HepG2 (cell line): Measurements from ENCODE around the gene ZBTB43. TPM values are rescaled to one million over a fixed set of nuclear protein-coding genes. Genes with fewer than 3 reads are reported as not detected.

ENCODE experiments used
- CENPX ChIP-seq: sonication (generic); formaldehyde crosslinking; IDR thresholded peaks from 2 replicates; pipeline ENCODE4 v1.9.0; 2021; ENCODE audit warnings: mild to moderate bottlenecking, missing genetic modification reagents, moderate library complexity
- GABPB1 ChIP-seq: IDR thresholded peaks from 2 replicates; pipeline ENCODE4 v1.6.1; 2016; ENCODE audit warnings: mild to moderate bottlenecking, missing genetic modification reagents, moderate library complexity, missing compliant biosample characterization
- GZF1 ChIP-seq: sonication (generic); formaldehyde crosslinking; IDR thresholded peaks from 2 replicates; pipeline ENCODE4 v1.5.1; 2020; ENCODE audit warnings: mild to moderate bottlenecking, missing genetic modification reagents
- HOXA3 ChIP-seq: sonication (generic); formaldehyde crosslinking; IDR thresholded peaks from 2 replicates; pipeline ENCODE4 v1.5.0; 2020; ENCODE audit warnings: missing genetic modification reagents
- HOXA5 ChIP-seq: sonication (generic); formaldehyde crosslinking; IDR thresholded peaks from 2 replicates; pipeline ENCODE4 v1.4.0; 2020; ENCODE audit warnings: missing genetic modification reagents
- JDP2 ChIP-seq: sonication (generic); formaldehyde crosslinking; IDR thresholded peaks from 2 replicates; pipeline ENCODE4 v1.8.1; 2022; ENCODE audit warnings: missing genetic modification reagents, borderline replicate concordance
- KAT7 ChIP-seq: IDR thresholded peaks from 2 replicates; pipeline ENCODE4 v1.6.1; 2018; ENCODE audit warnings: borderline replicate concordance, missing compliant biosample characterization
- MIER2 ChIP-seq: IDR thresholded peaks from 2 replicates; pipeline ENCODE4 v1.6.1; 2016; ENCODE audit warnings: missing biosample characterization, missing genetic modification reagents
- MTA3 ChIP-seq: sonication (generic); formaldehyde crosslinking; IDR thresholded peaks from 2 replicates; pipeline ENCODE4 v1.4.0; 2020; ENCODE audit warnings: missing genetic modification reagents
- PHF5A ChIP-seq: IDR thresholded peaks from one replicate; pipeline ENCODE4 v1.6.1; 2018; ENCODE audit warnings: low read depth, missing genetic modification reagents; ENCODE audit not compliant: unreplicated experiment
- PRMT3 ChIP-seq: sonication (generic); formaldehyde crosslinking; IDR thresholded peaks from 2 replicates; pipeline ENCODE4 v1.8.1; 2022; ENCODE audit warnings: low read depth, mild to moderate bottlenecking, moderate library complexity, missing genetic modification reagents, borderline replicate concordance
- RAD21 ChIP-seq: fragments of 450-650 bp; formaldehyde crosslinking; IDR thresholded peaks from 2 replicates; pipeline ENCODE4 v1.5.0; 2020; ENCODE audit warnings: mild to moderate bottlenecking
- TOPORS ChIP-seq: sonication (generic); formaldehyde crosslinking; IDR thresholded peaks from 2 replicates; pipeline ENCODE4 v1.8.0; 2023; ENCODE audit warnings: mild to moderate bottlenecking, missing genetic modification reagents
- YY1 ChIP-seq: IDR thresholded peaks from 2 replicates; pipeline ENCODE4 v1.6.1; 2011; ENCODE audit warnings: low read length, low read depth, moderate library complexity, mild to moderate bottlenecking; ENCODE audit not compliant: insufficient read depth, insufficient replicate concordance
- ZNF180 ChIP-seq: sonication (generic); formaldehyde crosslinking; IDR thresholded peaks from 2 replicates; pipeline ENCODE4 v1.4.0; 2020; ENCODE audit warnings: low read depth, missing genetic modification reagents, borderline replicate concordance
- ZNF256 ChIP-seq: sonication (generic); formaldehyde crosslinking; conservative IDR thresholded peaks from 2 replicates; pipeline ENCODE4 v1.4.0; 2020; ENCODE audit warnings: missing genetic modification reagents
- ZNF550 ChIP-seq: sonication (generic); formaldehyde crosslinking; IDR thresholded peaks from 2 replicates; pipeline ENCODE4 v1.4.0; 2020; ENCODE audit warnings: mild to moderate bottlenecking, missing genetic modification reagents, borderline replicate concordance
- ZNF570 ChIP-seq: sonication (generic); formaldehyde crosslinking; IDR thresholded peaks from 2 replicates; pipeline ENCODE4 v1.4.0; 2020; ENCODE audit warnings: mild to moderate bottlenecking, missing genetic modification reagents, borderline replicate concordance
- ZNF577 ChIP-seq: sonication (generic); formaldehyde crosslinking; IDR thresholded peaks from 2 replicates; pipeline ENCODE4 v1.4.0; 2020; ENCODE audit warnings: mild to moderate bottlenecking, low read depth, missing genetic modification reagents, borderline replicate concordance
- ZNF776 ChIP-seq: sonication (generic); formaldehyde crosslinking; IDR thresholded peaks from 2 replicates; pipeline ENCODE4 v1.4.0; 2020; ENCODE audit warnings: mild to moderate bottlenecking, missing genetic modification reagents
- ZSCAN22 ChIP-seq: sonication (generic); formaldehyde crosslinking; IDR thresholded peaks from 2 replicates; pipeline ENCODE4 v1.4.0; 2020; ENCODE audit warnings: mild to moderate bottlenecking, missing genetic modification reagents
- polyA plus RNA-seq, 8 experiments: library from polyadenylated mRNA; depleted of rRNA in 3 of 8; stranded (reverse) in 7 of 8; unstranded in 1 of 8; fragments of >200 nt; fragmentation: Illumina TruSeq in 4 of 8; extraction: Trizol in 4 of 8; gene quantifications; 2 replicates each; pipeline versions ENCODE4 v1.2.1 to v1.2.3, GENCODE V29; 2011 to 2016; ENCODE audit warnings: low read depth in 4 of 8, missing spikeins in 1 of 8, mixed read lengths in 1 of 8; ENCODE audit not compliant: insufficient read depth in 1 of 8
- total RNA-seq, 5 experiments: library from RNA; depleted of rRNA; stranded (reverse); fragments of >200 nt; fragmentation: Illumina TruSeq; extraction: Trizol; gene quantifications; 2 replicates each; pipeline ENCODE4 v1.2.3, GENCODE V29; 2016; ENCODE audit warnings: low read depth in 1 of 5
- TF ChIP-seq, protein P1 (sequence below): sonication (generic); formaldehyde crosslinking; IDR thresholded peaks from 2 replicates; pipeline ENCODE4 v1.5.0; 2020; ENCODE audit warnings: missing genetic modification reagents
- TF ChIP-seq, protein P2 (sequence below): sonication (generic); formaldehyde crosslinking; IDR thresholded peaks from 2 replicates; pipeline ENCODE4 v1.4.0; 2020; ENCODE audit warnings: missing genetic modification reagents
- TF ChIP-seq, protein P3 (sequence below): sonication (generic); formaldehyde crosslinking; IDR thresholded peaks from 2 replicates; pipeline ENCODE4 v1.4.0; 2020; ENCODE audit warnings: missing genetic modification reagents
- TF ChIP-seq, protein P4 (sequence below), 2 experiments: sonication (generic) in 1 of 2; formaldehyde crosslinking in 1 of 2; IDR thresholded peaks; 2 replicates each; pipeline versions ENCODE4 v1.5.1 to v1.6.1; 2011 to 2020; ENCODE audit warnings: borderline replicate concordance in 1 of 2, low read depth in 1 of 2, low read length in 1 of 2, mild to moderate bottlenecking in 1 of 2, missing genetic modification reagents in 1 of 2, moderate library complexity in 1 of 2

The ZBTB43 gene
- total and polyA plus RNA-seq, 2 of the 13 experiments (the other 11 are each of a cell fraction or from before 2014, with no cell fraction given): 7.1 to 31.4 TPM

DNA sequence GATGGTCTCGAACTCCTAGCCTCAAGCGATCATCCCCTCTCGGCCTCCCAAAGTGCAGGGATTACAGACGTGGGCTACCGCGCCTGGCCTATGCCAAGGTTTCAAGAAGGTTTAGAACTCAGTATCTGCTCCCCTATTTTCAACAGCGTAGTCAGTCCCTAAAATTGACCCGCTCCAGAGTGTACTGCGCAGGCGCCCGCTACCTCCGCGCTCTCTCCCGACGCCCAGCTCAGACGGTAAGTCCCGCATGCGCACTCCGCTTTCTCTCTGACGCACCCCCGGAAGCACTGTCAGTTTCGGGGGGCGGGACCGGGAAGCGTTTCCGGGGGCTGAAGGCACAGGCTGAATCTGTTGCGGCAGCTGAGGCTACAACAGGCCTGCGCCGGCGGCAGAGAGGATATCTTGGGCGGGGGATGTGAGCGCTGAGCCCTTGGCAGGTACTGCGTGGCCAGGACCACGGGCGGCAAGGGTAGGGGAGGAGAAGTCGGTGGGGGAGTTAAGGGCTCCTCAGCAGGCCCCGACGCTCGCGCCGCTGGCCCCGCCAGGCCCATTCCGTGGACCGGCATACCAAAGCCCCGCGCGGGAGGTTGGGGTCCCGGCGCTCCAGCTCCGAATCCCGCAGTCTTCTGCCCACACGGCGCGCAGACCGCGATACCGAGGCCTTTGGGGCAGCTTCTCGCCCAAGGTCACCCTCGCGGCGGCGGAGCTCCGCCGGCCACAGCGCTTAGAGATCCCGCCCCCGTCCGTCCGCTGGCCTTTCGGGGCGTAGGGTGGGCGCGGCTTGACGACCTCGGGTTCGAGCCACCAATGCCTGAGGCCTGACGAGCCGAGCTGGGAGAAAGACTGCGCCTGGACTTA, at the start of gene ZBTB43 (continued):
- TF ChIP-seq, protein P1, sequence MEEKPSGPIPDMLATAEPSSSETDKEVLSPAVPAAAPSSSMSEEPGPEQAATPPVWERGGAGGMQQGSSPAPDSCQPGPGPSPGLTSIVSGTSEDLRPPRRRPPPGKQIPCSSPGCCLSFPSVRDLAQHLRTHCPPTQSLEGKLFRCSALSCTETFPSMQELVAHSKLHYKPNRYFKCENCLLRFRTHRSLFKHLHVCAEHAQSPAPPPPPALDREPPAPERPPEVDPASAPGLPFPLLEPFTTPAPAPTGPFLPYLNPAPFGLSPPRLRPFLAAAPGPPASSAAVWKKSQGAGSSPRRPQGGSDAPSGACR: no peak; the same call in 1 of the 2 replicates
- TF ChIP-seq GABPB1: peak; percentile 99
- TF ChIP-seq ZNF256: no peak; the same call in 1 of the 2 replicates
- TF ChIP-seq, protein P2, sequence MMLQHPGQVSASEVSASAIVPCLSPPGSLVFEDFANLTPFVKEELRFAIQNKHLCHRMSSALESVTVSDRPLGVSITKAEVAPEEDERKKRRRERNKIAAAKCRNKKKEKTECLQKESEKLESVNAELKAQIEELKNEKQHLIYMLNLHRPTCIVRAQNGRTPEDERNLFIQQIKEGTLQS (CRISPR knock-in tag): no peak
- TF ChIP-seq JDP2: no peak; the same call in 1 of the 2 replicates
- TF ChIP-seq ZSCAN22: no peak
- TF ChIP-seq HOXA5: peak; percentile 48; the same call in 1 of the 2 replicates
- TF ChIP-seq, protein P3, sequence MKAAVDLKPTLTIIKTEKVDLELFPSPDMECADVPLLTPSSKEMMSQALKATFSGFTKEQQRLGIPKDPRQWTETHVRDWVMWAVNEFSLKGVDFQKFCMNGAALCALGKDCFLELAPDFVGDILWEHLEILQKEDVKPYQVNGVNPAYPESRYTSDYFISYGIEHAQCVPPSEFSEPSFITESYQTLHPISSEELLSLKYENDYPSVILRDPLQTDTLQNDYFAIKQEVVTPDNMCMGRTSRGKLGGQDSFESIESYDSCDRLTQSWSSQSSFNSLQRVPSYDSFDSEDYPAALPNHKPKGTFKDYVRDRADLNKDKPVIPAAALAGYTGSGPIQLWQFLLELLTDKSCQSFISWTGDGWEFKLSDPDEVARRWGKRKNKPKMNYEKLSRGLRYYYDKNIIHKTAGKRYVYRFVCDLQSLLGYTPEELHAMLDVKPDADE (CRISPR knock-in tag): no peak
- TF ChIP-seq ZNF570: no peak
- peak; percentile 63; the same call in 1 of the 2 replicates for TF ChIP-seq KAT7
- TF ChIP-seq GZF1 (CRISPR knock-in tag): no peak
- no peak for TF ChIP-seq ZNF180
- no peak for TF ChIP-seq PHF5A
- TF ChIP-seq YY1: no peak
- no peak for TF ChIP-seq ZNF577
- no peak; the same call in 1 of the 2 replicates for TF ChIP-seq MIER2 (CRISPR knock-in tag)
- no peak for TF ChIP-seq ZNF550 (CRISPR knock-in tag)
- TF ChIP-seq RAD21 (CRISPR knock-in tag): peak; percentile 35; the same call in 1 of the 2 replicates
- TF ChIP-seq MTA3 (CRISPR knock-in tag): no peak
- TF ChIP-seq HOXA3 (CRISPR knock-in tag): peak; percentile 64
- TF ChIP-seq, protein P4, sequence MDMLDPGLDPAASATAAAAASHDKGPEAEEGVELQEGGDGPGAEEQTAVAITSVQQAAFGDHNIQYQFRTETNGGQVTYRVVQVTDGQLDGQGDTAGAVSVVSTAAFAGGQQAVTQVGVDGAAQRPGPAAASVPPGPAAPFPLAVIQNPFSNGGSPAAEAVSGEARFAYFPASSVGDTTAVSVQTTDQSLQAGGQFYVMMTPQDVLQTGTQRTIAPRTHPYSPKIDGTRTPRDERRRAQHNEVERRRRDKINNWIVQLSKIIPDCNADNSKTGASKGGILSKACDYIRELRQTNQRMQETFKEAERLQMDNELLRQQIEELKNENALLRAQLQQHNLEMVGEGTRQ (IDR thresholded peaks at IDR 0.05; ENCODE audit: low read depth, low read length): no peak
- TF ChIP-seq, protein P4 (CRISPR knock-in tag; IDR thresholded peaks at IDR 0.05; ENCODE audit: borderline replicate concordance): no peak
- TF ChIP-seq CENPX (CRISPR knock-in tag): no peak
- TF ChIP-seq TOPORS (CRISPR knock-in tag): peak; percentile 76; the same call in 1 of the 2 replicates
- TF ChIP-seq ZNF776 (CRISPR knock-in tag): peak; percentile 58; the same call in 1 of the 2 replicates
- TF ChIP-seq PRMT3 (CRISPR knock-in tag): no peak
